Pericardium fibroblast (primary cell): ENCODE results near the gene PSMD11. TPM values are rescaled to one million over a fixed set of nuclear protein-coding genes. Genes with fewer than 3 reads are reported as not detected.

Experiments
- total RNA-seq: library from RNA; depleted of rRNA; stranded (reverse); fragments of >200 nt; gene quantifications from 2 replicates; pipeline ENCODE4 v1.2.3, GENCODE V29; 2015

Gene PSMD11
- 32.7 and 42.5 TPM in 2 replicates for total RNA-seq

DNA sequence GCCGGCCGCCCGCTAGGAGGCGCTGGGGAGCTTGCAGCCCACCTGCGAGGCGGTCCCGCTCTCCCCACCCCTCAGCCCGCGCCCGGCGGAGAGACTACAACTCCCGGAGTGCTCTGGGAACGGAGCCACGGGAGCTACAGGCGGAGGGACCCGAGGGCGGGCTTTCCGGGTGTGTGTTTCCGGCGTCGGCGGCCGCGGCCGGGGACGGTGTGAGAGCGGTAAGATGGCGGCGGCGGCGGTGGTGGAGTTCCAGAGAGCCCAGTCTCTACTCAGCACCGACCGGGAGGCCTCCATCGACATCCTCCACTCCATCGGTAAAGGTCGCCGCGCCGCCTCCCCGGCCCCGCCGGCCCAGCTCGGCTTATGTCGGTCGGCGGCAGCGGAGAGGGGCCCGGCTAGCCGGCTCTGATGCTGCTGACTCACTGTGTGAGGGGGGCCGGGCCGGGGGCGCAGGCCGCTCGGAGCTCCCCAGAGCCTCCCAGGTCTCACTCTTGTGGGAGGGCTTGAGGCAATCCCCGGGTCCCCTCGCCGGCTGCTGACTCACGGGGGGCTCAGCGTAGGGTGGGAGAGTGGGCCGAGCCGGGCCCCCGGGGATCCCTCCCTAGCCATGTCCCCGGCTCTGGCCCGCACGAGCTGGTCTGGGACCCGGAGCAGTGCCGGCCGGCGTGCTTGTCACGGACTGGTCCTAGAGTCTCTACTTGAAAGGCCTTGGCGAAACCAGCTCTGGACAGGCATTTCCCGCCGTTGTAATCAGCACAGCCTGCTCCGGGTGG lies at the start of gene PSMD11:
Gene PSMD11, plus strand, starts transcription at position 210 of the 773 bp plus-strand sequence. Its CDS starts 14 bp downstream, at position 224.

DNA sequence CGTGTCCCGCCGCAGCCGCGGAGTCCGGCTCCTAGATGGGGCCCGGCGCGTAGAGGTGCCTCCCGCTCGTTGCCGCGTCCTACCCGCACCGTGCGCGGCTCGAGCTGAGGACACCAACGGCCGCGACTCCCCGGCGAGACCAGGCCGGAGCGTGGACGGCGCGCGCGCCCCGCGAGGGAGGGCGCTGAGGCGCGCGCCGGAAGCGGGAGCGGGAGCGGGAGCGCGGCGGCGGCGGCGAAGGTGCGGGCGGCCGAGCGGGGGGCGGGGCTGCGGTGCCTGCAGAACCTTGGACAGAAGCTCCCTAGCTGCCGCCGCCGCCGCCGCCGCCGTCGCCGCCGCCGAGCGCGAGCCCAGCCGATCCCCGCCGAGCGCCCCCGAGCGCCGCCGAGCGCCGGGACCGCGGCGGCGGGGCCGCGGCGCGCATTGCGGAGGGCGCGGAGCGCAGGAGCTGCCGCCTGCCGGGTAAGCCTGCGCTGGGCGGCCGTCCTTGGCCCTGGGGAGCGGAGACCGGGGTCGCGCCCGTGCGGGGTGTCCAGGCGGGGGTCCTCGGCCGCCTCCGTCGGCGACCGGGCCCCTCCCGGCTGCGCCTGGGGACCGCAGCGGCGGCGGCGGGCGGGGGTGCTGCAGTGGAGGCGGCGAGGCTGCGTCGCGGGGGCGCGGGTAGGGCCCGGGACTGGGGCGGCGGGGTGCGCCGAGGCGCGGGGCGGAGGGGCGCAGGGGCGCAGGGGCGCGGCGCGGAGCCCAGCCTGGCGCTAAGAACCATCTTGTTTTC lies 42.6 kb downstream of the PSMD11 start, which contains the start of gene CDK5R1:
Gene CDK5R1, plus strand, starts transcription at position 293 of the 772 bp plus-strand sequence. CDS start 628 bp downstream, outside the sequence.

Other genes with a start within 250 kb of the PSMD11 start
- not detected in 2 replicates for gene RHBDL3, start 178.7 kb upstream of the PSMD11 start, total RNA-seq
- gene C17orf75, start 102.3 kb upstream of the PSMD11 start, total RNA-seq, result 5.4 and 6.6 TPM in 2 replicates
- 82.4 and 82.6 TPM in 2 replicates for gene ZNF207, start 94.4 kb upstream of the PSMD11 start, total RNA-seq
- gene CDK5R1, start 42.5 kb downstream of the PSMD11 start, total RNA-seq, result 0.51 and 1.1 TPM in 2 replicates